Choroid plexus epithelial cell (primary cell): Measurements from ENCODE around the gene LRRC59.

Experiments
- DNase-seq: peaks from one replicate; pipeline ENCODE4 v3.0.0-alpha.2; 2010; ENCODE audit warnings: low read depth
- H3K4me3 ChIP-seq: 2 replicates; pipeline ENCODE4 v1.5.1; 2011; ENCODE audit warnings: low read depth, mild to moderate bottlenecking, control low read depth, low read length, moderate library complexity
- CTCF ChIP-seq: conservative IDR thresholded peaks from 2 replicates; pipeline ENCODE4 v1.5.1; 2011; ENCODE audit warnings: low read depth, mild to moderate bottlenecking, control low read depth, inconsistent platforms, low read length, moderate library complexity

The LRRC59 gene

GRCh38 chr17:50394711-50395110 is 2.6 kb downstream of the LRRC59 start:
- no peak for DNase-seq
- peak overlapping the region; percentile 16 for H3K4me3 ChIP-seq
- no peak for TF ChIP-seq CTCF

GRCh38 chr17:50393700-50394099 is 3.6 kb downstream of the LRRC59 start:
- DNase-seq: no peak
- no peak overlapping the region for H3K4me3 ChIP-seq
- TF ChIP-seq CTCF: no peak

- no peak overlapping the region for H3K4me3 ChIP-seq
- DNase-seq: no peak
These were observed 4.7 kb downstream of the LRRC59 start for GRCh38 chr17:50392621-50393020.

GRCh38 chr17:50389534-50389933 is 7.8 kb downstream of the LRRC59 start:
- TF ChIP-seq CTCF: no peak
- DNase-seq: no peak
- no peak overlapping the region for H3K4me3 ChIP-seq

More at GRCh38 chr17:50392621-50393020, 4.7 kb downstream of the LRRC59 start:
- no peak for TF ChIP-seq CTCF

- no peak for DNase-seq
- H3K4me3 ChIP-seq: no peak overlapping the region
- TF ChIP-seq CTCF: no peak
These were observed 8.6 kb downstream of the LRRC59 start for GRCh38 chr17:50388728-50389127.

GRCh38 chr17:50386510-50386909 is 10.8 kb downstream of the LRRC59 start:
- DNase-seq: no peak
- no peak for TF ChIP-seq CTCF
- H3K4me3 ChIP-seq: no peak overlapping the region

GRCh38 chr17:50382931-50383330 is 14.4 kb downstream of the LRRC59 start:
- TF ChIP-seq CTCF: no peak
- no peak overlapping the region for H3K4me3 ChIP-seq
- no peak for DNase-seq
